A549 (cell line): ENCODE data around the gene XRCC3. TPM values are rescaled to one million over a fixed set of nuclear protein-coding genes. Genes with fewer than 3 reads are reported as not detected.
A peak's percentile ranks its signal among the peaks of the same experiment; 100 is the strongest.

Source experiments
- ATAC-seq, 2 experiments: fragments of 200-7000 bp in 1 of 2; fragments of >200 bp in 1 of 2; cut with Nextera tagmentation in 1 of 2; cut with Tn5 transposase in 1 of 2; 3 replicates each; pipeline versions ENCODE4 v1.8.0 to v1.9.1; 2018 to 2020; ENCODE audit warnings: mild to moderate bottlenecking in 1 of 2, moderate library complexity in 1 of 2
- CTCF ChIA-PET: fragments of 300-600 bp; sonication (Branson Sonifier 250); formaldehyde crosslinking; extraction: SDS; loops from one replicate; lab custom pipeline; 2021; ENCODE audit warnings: antibody characterized with exemption, inconsistent platforms; lab: Yijun Ruan, JAX
- POLR2A ChIA-PET: fragments of 350-600 bp; formaldehyde crosslinking; extraction: SDS; loops from one replicate; lab custom pipeline; 2021; ENCODE audit warnings: antibody characterized with exemption, inconsistent platforms; lab: Yijun Ruan, JAX
- DNase-seq, 2 experiments: peaks; one replicate each; pipeline versions ENCODE4 v3.0.0 to v3.0.0-alpha.2; 2011 to 2016; ENCODE audit warnings: low read depth in 1 of 2, low spot score in 1 of 2
- FAIRE-seq: peaks from 2 replicates; lab custom pipeline; 2011; peaks lifted over from hg19 to GRCh38; lab: Jason Lieb, UNC
- H3K27ac ChIP-seq, 2 experiments: fragments of >200 bp; sonication (Bioruptor Twin); formaldehyde crosslinking; 3 replicates each; pipeline ENCODE4 v1.5.1; 2016 to 2017
- H3K4me1 ChIP-seq: fragments of >200 bp; sonication (Bioruptor Twin); formaldehyde crosslinking; 3 replicates; pipeline ENCODE4 v1.6.1; 2016
- H3K4me2 ChIP-seq: fragments of >200 bp; sonication (Bioruptor Twin); formaldehyde crosslinking; 3 replicates; pipeline ENCODE4 v1.6.1; 2016
- H3K4me3 ChIP-seq: fragments of >200 bp; sonication (Bioruptor Twin); formaldehyde crosslinking; 3 replicates; pipeline ENCODE4 v1.5.1; 2016
- H3K9me3 ChIP-seq: fragments of >200 bp; sonication (Bioruptor Twin); formaldehyde crosslinking; 3 replicates; pipeline ENCODE4 v1.6.1; 2016
- CBX2 ChIP-seq: fragments of 200-600 bp; sonication (generic); IDR thresholded peaks from 2 replicates; pipeline ENCODE4 v1.6.1; 2016; ENCODE audit warnings: low read depth, mild to moderate bottlenecking, borderline replicate concordance
- CBX8 ChIP-seq: fragments of 200-600 bp; sonication (generic); IDR thresholded peaks from 2 replicates; pipeline ENCODE4 v1.6.1; 2016
- CHD2 ChIP-seq: fragments of 150-350 bp; IDR thresholded peaks from 2 replicates; pipeline ENCODE4 v1.6.1; 2014; ENCODE audit warnings: low read length; ENCODE audit not compliant: partially characterized antibody
- EHMT2 ChIP-seq: fragments of 200-600 bp; sonication (generic); IDR thresholded peaks from 2 replicates; pipeline ENCODE4 v1.6.1; 2016; ENCODE audit warnings: antibody characterized with exemption, low read depth, mild to moderate bottlenecking, moderate library complexity
- FOSB ChIP-seq: fragments of 250-450 bp; sonication (Bioruptor Pico); IDR thresholded peaks from 2 replicates; pipeline ENCODE4 v1.5.0; 2020; ENCODE audit warnings: mild to moderate bottlenecking, moderate library complexity
- FOSL2 ChIP-seq, 2 experiments: fragments of 450-650 bp in 1 of 2; fragments of >200 bp in 1 of 2; sonication (Bioruptor Twin) in 1 of 2; formaldehyde crosslinking; IDR thresholded peaks; 2 replicates each; pipeline versions ENCODE4 v1.5.0 to v1.6.1; 2016 to 2020; ENCODE audit warnings: mild to moderate bottlenecking in 1 of 2, moderate library complexity in 1 of 2
- HOXB5 ChIP-seq: fragments of 250-450 bp; sonication (Bioruptor Pico); IDR thresholded peaks from 2 replicates; pipeline ENCODE4 v1.5.0; 2020; ENCODE audit warnings: mild to moderate bottlenecking, moderate library complexity
- JUN ChIP-seq, 2 experiments: fragments of >200 bp; sonication (Bioruptor Twin); formaldehyde crosslinking; IDR thresholded peaks; 2 replicates in 1 of 2; 3 replicates in 1 of 2; pipeline ENCODE4 v1.6.1; 2016 to 2017
- KDM1A ChIP-seq: fragments of 200-600 bp; sonication (generic); IDR thresholded peaks from 2 replicates; pipeline ENCODE4 v1.6.1; 2016; ENCODE audit warnings: low read depth, mild to moderate bottlenecking
- MAFK ChIP-seq: fragments of 450-650 bp; IDR thresholded peaks from 2 replicates; pipeline ENCODE4 v1.6.1; 2014; ENCODE audit not compliant: partially characterized antibody
- MAZ ChIP-seq: fragments of 150-350 bp; IDR thresholded peaks from 2 replicates; pipeline ENCODE4 v1.6.1; 2014; ENCODE audit warnings: antibody characterized with exemption, low read depth, low read length, borderline replicate concordance
- NFE2L2 ChIP-seq: fragments of 150-350 bp; conservative IDR thresholded peaks from 2 replicates; pipeline ENCODE4 v1.6.1; 2014; ENCODE audit warnings: low read length
- POLR2A ChIP-seq: IDR thresholded peaks from 2 replicates; pipeline ENCODE4 v1.6.1; 2012; ENCODE audit warnings: mild to moderate bottlenecking, low read length
- POLR2AphosphoS2 ChIP-seq: conservative IDR thresholded peaks from 2 replicates; pipeline ENCODE4 v1.6.1; 2012; ENCODE audit warnings: low read length, improper control_type of control experiment, inconsistent platforms
- RAD21 ChIP-seq, 2 experiments: fragments of >200 bp in 1 of 2; sonication (Bioruptor Twin) in 1 of 2; formaldehyde crosslinking in 1 of 2; IDR thresholded peaks in 1 of 2; conservative IDR thresholded peaks in 1 of 2; 2 replicates in 1 of 2; 3 replicates in 1 of 2; pipeline ENCODE4 v1.6.1; 2012 to 2018; ENCODE audit warnings: inconsistent platforms in 1 of 2
- ZC3H11A ChIP-seq: fragments of 450-650 bp; IDR thresholded peaks from 2 replicates; pipeline ENCODE4 v1.6.1; 2014; ENCODE audit warnings: antibody characterized with exemption, mild to moderate bottlenecking
- ZSCAN20 ChIP-seq: fragments of 250-450 bp; sonication (Bioruptor Pico); IDR thresholded peaks from 2 replicates; pipeline ENCODE4 v1.8.0; 2022; ENCODE audit warnings: mild to moderate bottlenecking, moderate library complexity
- WGBS: methylation state at CpG from one replicate; pipeline ENCODE4 v1.1.6; 2017; ENCODE audit errors: missing lambda C conversion rate; 5-methylcytosine and 5-hydroxymethylcytosine counted together
- polyA plus RNA-seq, 4 experiments: library from polyadenylated mRNA; depleted of rRNA in 3 of 4; stranded (reverse); fragments of >200 nt; fragmentation: RNase III in 1 of 4; extraction: RNeasy Plus Mini Kit Qiagen cat#74134 plus additional on column Dnase treatment in 1 of 4; gene quantifications; 2 replicates in 3 of 4; 3 replicates in 1 of 4; pipeline ENCODE4 v1.2.3, GENCODE V29; 2011 to 2017
- TF ChIP-seq, protein P1 (sequence below): IDR thresholded peaks from 2 replicates; pipeline ENCODE4 v1.6.1; 2012; ENCODE audit warnings: low read depth, borderline replicate concordance
- TF ChIP-seq, protein P2 (sequence below): fragments of >200 bp; sonication (Bioruptor Twin); formaldehyde crosslinking; IDR thresholded peaks from 3 replicates; pipeline ENCODE4 v1.6.1; 2016
- TF ChIP-seq, protein P3 (sequence below): fragments of 250-450 bp; sonication (Bioruptor Pico); IDR thresholded peaks from 2 replicates; pipeline ENCODE4 v1.5.0; 2021; ENCODE audit warnings: mild to moderate bottlenecking, moderate library complexity, borderline replicate concordance
- TF ChIP-seq, protein P4 (sequence below): fragments of 250-450 bp; sonication (Bioruptor Pico); IDR thresholded peaks from 2 replicates; pipeline ENCODE4 v1.5.0; 2020; ENCODE audit warnings: low read depth, mild to moderate bottlenecking, moderate library complexity
- TF ChIP-seq, protein P5 (sequence below): fragments of 450-650 bp; IDR thresholded peaks from 2 replicates; pipeline ENCODE4 v1.6.1; 2014; ENCODE audit warnings: antibody characterized with exemption
- TF ChIP-seq, protein P6 (sequence below): fragments of >200 bp; sonication (Bioruptor Twin); formaldehyde crosslinking; IDR thresholded peaks from 3 replicates; pipeline ENCODE4 v1.5.1; 2016

The XRCC3 gene
- polyA plus RNA-seq, 2 of the 4 experiments (the other 2 are of a cell fraction): 23.0 to 28.1 TPM

DNA sequence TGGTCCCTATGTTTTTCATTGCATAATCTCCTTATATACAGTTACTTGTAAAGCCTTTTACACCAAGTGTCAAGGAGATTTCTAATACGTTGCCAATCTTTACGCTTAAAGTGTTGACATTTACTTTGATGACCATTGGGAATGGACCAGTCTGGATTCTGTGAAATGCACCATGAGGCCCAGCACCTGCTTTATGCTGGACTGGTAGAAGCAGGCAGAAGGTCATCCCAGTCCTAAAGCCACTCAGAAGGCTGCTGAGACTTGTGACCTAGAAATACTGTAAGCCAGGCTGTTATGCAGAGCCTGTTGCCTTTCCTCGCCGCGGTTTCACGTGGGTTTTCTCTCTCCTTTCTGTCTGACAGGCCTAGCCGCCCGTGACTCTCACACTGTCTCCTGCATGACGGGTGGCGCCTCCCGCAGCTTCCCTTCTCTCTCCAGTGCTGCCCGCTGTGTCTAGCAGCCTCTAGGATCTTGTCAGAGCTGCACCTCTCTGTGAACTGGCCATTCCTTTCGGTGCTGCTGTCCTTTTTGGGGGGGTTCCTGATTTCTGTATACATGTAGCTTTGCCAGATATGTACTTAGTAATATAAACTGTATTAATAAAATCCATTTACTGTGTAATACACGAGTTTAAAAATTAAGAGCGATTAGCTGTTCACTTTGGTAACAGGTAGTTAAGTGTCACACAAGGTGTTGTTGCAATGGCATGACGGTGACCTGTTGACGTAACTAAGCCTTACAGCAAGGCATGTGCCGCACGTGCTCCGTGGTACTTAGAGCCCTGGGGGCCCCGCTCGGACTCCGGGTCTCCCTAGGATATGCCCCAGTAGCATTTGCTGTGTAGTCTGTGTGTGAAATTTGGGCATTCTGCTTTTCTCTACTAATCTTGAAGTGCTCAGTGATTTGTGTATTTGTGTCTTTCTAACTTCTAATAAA, 29.7 kb downstream of the XRCC3 start:
- no peaks in the 10 kb centered on the region for H3K4me1 ChIP-seq
- no peak for DNase-seq
- 94% methylated on average over 23 of the region's 23 CpGs for whole genome bisulfite sequencing
- no peaks in the 10 kb centered on the region for H3K9me3 ChIP-seq
- FAIRE-seq: no peak
- ChIA-PET CTCF (interaction anchor here (0.9 kb wide), 2 partner anchors 12 to 114 kb away, joined by 3 read pairs; no protein-coding TSS in a partner anchor), POLR2A (no interaction called here)
- 0 out of 6 replicates have a peak, but pooled peaks of 1 of the 2 experiments have one; percentile 24 for ATAC-seq
- no peak overlapping the region for H3K4me2 ChIP-seq
- no peak overlapping the region for H3K4me3 ChIP-seq
- TF ChIP-seq MAZ: no peak
- no peak for TF ChIP-seq FOSL2 (IDR thresholded peaks at IDR 0.05)
- TF ChIP-seq FOSL2 (CRISPR knock-in tag; IDR thresholded peaks at IDR 0.05): no peak
- TF ChIP-seq, protein P1, sequence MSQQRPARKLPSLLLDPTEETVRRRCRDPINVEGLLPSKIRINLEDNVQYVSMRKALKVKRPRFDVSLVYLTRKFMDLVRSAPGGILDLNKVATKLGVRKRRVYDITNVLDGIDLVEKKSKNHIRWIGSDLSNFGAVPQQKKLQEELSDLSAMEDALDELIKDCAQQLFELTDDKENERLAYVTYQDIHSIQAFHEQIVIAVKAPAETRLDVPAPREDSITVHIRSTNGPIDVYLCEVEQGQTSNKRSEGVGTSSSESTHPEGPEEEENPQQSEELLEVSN: no peak
- TF ChIP-seq, protein P2, sequence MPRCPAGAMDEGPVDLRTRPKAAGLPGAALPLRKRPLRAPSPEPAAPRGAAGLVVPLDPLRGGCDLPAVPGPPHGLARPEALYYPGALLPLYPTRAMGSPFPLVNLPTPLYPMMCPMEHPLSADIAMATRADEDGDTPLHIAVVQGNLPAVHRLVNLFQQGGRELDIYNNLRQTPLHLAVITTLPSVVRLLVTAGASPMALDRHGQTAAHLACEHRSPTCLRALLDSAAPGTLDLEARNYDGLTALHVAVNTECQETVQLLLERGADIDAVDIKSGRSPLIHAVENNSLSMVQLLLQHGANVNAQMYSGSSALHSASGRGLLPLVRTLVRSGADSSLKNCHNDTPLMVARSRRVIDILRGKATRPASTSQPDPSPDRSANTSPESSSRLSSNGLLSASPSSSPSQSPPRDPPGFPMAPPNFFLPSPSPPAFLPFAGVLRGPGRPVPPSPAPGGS: no peak
- no peak for TF ChIP-seq KDM1A
- TF ChIP-seq, protein P3, sequence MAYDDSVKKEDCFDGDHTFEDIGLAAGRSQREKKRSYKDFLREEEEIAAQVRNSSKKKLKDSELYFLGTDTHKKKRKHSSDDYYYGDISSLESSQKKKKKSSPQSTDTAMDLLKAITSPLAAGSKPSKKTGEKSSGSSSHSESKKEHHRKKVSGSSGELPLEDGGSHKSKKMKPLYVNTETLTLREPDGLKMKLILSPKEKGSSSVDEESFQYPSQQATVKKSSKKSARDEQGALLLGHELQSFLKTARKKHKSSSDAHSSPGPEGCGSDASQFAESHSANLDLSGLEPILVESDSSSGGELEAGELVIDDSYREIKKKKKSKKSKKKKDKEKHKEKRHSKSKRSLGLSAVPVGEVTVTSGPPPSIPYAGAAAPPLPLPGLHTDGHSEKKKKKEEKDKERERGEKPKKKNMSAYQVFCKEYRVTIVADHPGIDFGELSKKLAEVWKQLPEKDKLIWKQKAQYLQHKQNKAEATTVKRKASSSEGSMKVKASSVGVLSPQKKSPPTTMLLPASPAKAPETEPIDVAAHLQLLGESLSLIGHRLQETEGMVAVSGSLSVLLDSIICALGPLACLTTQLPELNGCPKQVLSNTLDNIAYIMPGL (CRISPR knock-in tag): no peak
- TF ChIP-seq, protein P4, sequence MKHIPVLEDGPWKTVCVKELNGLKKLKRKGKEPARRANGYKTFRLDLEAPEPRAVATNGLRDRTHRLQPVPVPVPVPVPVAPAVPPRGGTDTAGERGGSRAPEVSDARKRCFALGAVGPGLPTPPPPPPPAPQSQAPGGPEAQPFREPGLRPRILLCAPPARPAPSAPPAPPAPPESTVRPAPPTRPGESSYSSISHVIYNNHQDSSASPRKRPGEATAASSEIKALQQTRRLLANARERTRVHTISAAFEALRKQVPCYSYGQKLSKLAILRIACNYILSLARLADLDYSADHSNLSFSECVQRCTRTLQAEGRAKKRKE: no peak
- TF ChIP-seq, all 56 proteins: peak for 0
- H3K27ac ChIP-seq: no peak overlapping the region

DNA sequence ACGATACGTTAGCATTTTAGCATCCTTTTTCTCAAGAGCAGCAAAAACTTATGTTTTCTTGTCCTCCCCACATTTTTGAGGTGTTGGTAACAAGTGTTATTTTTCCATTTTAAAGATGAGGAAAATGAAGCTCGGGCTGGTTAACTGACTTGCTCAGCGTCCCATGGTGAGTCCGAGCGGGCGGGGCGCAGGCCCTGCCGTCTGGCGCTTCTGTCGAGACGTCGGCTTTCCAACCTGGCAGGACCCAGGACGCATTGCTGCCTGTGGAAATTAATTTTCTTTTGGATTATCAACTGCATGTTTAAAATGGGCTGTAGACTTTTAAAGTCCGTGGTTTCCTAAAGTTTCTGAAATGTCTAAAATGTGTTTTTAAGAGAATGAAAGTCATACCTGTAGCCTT, 30.4 kb downstream of the XRCC3 start:
- ATAC-seq (no peak), FAIRE-seq (no peak)
- CTCF ChIA-PET: interaction anchor here (0.9 kb wide), 1 partner anchor 113 kb away, joined by 3 read pairs; no protein-coding TSS in a partner anchor

More for the DNA sequence above, 30.4 kb downstream of the XRCC3 start:
- 95% methylated on average over 15 of the region's 15 CpGs for WGBS
- POLR2A ChIA-PET: no interaction called here
- Histone ChIP-seq H3K9me3 (no peaks in the 10 kb centered on the region), H3K4me3 (no peak overlapping the region), H3K27ac (no peak overlapping the region), H3K4me2 (no peak overlapping the region), H3K4me1 (no peaks in the 10 kb centered on the region)
- DNase-seq: no peak
- TF ChIP-seq NFE2L2: no peak
- TF ChIP-seq POLR2A: no peak
- TF ChIP-seq FOSB (CRISPR knock-in tag): no peak
- TF ChIP-seq POLR2AphosphoS2: no peak
- TF ChIP-seq CHD2: no peak
- no peak for TF ChIP-seq JUN (IDR thresholded peaks at IDR 0.05)
- TF ChIP-seq CBX2: no peak
- no peak for TF ChIP-seq ZC3H11A
- TF ChIP-seq, protein P5, sequence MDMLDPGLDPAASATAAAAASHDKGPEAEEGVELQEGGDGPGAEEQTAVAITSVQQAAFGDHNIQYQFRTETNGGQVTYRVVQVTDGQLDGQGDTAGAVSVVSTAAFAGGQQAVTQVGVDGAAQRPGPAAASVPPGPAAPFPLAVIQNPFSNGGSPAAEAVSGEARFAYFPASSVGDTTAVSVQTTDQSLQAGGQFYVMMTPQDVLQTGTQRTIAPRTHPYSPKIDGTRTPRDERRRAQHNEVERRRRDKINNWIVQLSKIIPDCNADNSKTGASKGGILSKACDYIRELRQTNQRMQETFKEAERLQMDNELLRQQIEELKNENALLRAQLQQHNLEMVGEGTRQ: no peak
- no peak for TF ChIP-seq EHMT2
- no peak for TF ChIP-seq MAFK
- TF ChIP-seq MAZ: no peak
- no peak for TF ChIP-seq HOXB5 (CRISPR knock-in tag)
- no peak for TF ChIP-seq CBX8
- TF ChIP-seq, protein P4: no peak
- TF ChIP-seq, protein P6, sequence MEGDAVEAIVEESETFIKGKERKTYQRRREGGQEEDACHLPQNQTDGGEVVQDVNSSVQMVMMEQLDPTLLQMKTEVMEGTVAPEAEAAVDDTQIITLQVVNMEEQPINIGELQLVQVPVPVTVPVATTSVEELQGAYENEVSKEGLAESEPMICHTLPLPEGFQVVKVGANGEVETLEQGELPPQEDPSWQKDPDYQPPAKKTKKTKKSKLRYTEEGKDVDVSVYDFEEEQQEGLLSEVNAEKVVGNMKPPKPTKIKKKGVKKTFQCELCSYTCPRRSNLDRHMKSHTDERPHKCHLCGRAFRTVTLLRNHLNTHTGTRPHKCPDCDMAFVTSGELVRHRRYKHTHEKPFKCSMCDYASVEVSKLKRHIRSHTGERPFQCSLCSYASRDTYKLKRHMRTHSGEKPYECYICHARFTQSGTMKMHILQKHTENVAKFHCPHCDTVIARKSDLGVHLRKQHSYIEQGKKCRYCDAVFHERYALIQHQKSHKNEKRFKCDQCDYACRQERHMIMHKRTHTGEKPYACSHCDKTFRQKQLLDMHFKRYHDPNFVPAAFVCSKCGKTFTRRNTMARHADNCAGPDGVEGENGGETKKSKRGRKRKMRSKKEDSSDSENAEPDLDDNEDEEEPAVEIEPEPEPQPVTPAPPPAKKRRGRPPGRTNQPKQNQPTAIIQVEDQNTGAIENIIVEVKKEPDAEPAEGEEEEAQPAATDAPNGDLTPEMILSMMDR: no peak
- no peak for TF ChIP-seq RAD21 (conservative IDR thresholded peaks at IDR 0.05 in 1 of 2, IDR thresholded peaks at IDR 0.05 in 1 of 2)
- no peak for TF ChIP-seq ZSCAN20
